ENCODE results near the gene NAP1L4. TPM values are rescaled to one million over a fixed set of nuclear protein-coding genes. Genes with fewer than 3 reads are reported as not detected.

NAP1L4 gene
- total and polyA plus RNA-seq, 4 donors: 56.3 to 191 (median 77.3) TPM

DNA sequence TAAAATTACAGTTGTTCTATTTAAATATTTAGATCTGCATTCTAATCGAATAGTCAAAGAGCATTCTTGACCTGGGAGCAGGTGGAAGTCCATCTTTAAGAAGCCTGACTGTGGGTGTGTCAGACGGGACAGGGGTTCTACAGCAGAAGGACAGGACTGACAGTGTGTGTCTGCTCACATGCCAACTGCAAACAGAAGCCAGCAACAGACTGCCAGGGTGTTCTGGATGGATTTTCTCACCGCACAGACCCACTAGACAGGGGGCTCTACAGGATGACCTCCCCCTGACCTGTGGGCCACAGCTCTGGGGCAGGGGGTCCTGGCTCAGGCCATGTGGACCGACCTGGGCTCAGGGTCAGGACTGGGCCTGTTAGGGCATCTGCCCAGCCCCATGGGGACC, 22.8 kb upstream of the NAP1L4 start:
- WGBS, 2 donors: 85 to 92% methylated on average over 4 of the region's 4 CpGs
- no peak overlapping the region for H3K4me3 ChIP-seq
- no peaks in the 10 kb centered on the region for H3K27me3 ChIP-seq (ENCODE audit: control insufficient read depth in 3 of 3, insufficient read depth in 3 of 3, low read length in 2 of 3)
- H3K9me3 ChIP-seq (ENCODE audit: control insufficient read depth in 4 of 4, insufficient read depth in 3 of 4, low read length in 3 of 4): no peaks in the 10 kb centered on the region
- ATAC-seq (ENCODE audit: insufficient read depth, low FRiP score): no peak
- peaks cover 19 to 78% (median 32%) of the 10 kb centered on the region in 4 donors for H3K36me3 ChIP-seq (ENCODE audit: control insufficient read depth in 4 of 4, insufficient read depth in 4 of 4, low read length in 4 of 4)
- DNase-seq: no peak
- H3K27ac ChIP-seq (ENCODE audit: low read depth in 1 of 2, low read length in 1 of 2): no peak overlapping the region
- no peaks in the 10 kb centered on the region for H3K4me1 ChIP-seq (ENCODE audit: control insufficient read depth in 5 of 5, insufficient read depth in 5 of 5, low read length in 5 of 5)
- TF ChIP-seq, protein P1, sequence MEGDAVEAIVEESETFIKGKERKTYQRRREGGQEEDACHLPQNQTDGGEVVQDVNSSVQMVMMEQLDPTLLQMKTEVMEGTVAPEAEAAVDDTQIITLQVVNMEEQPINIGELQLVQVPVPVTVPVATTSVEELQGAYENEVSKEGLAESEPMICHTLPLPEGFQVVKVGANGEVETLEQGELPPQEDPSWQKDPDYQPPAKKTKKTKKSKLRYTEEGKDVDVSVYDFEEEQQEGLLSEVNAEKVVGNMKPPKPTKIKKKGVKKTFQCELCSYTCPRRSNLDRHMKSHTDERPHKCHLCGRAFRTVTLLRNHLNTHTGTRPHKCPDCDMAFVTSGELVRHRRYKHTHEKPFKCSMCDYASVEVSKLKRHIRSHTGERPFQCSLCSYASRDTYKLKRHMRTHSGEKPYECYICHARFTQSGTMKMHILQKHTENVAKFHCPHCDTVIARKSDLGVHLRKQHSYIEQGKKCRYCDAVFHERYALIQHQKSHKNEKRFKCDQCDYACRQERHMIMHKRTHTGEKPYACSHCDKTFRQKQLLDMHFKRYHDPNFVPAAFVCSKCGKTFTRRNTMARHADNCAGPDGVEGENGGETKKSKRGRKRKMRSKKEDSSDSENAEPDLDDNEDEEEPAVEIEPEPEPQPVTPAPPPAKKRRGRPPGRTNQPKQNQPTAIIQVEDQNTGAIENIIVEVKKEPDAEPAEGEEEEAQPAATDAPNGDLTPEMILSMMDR (IDR thresholded peaks at IDR 0.05; ENCODE audit: control extremely low read depth, extremely low read depth): no peak
- H3K9ac ChIP-seq (ENCODE audit: insufficient read depth in 1 of 2, low read length in 2 of 2): no peak overlapping the region

DNA sequence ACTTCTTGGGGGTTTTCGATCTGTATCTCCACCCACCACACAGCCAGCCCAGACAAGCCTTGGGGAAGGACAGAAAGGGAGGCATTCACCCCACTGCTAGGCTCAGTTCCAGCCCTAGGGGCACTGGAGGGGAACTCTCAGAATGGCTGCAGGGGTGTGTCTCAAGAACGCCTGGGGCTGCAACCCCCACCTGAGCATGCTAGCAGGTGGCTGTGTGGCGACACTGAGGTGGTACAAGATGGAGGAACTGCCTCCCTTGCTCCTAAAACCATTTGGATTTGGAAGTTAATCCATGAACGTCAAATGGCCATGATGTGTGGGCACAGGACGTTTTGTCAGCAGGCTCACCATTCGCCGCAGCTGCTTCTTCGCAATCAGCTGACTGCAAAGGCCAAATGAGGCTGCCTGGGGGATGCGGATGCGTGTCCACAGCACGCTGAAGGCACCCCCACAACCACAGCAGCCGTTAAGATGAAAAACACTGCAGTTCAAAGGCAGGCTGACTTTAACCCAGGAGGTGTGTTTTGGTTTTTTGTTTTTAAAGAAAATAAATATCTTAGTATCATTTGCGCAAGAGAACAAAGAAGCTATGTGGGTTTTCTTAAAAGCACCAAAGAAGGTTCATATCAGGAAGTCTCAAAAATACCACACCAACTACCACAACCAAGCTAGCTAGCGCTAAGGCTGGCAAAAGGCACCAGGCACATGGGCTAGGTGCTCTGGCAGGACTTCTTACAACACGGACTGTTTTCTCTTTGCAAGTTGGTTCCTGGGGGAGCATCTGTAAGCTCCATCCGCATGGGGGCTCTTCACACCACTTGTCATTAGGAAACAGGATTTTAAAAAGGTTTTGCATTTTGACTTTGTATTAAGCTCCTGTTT, 22.2 kb upstream of the NAP1L4 start:
- no peak overlapping the region for H3K27ac ChIP-seq (ENCODE audit: low read depth in 1 of 2, low read length in 1 of 2)
- no peaks in the 10 kb centered on the region for H3K27me3 ChIP-seq (ENCODE audit: control insufficient read depth in 3 of 3, insufficient read depth in 3 of 3, low read length in 2 of 3)
- no peaks in the 10 kb centered on the region for H3K4me1 ChIP-seq (ENCODE audit: control insufficient read depth in 5 of 5, insufficient read depth in 5 of 5, low read length in 5 of 5)
- no peak overlapping the region for H3K9ac ChIP-seq (ENCODE audit: insufficient read depth in 1 of 2, low read length in 2 of 2)
- DNase-seq (no peak), ATAC-seq (ENCODE audit: insufficient read depth, low FRiP score) (no peak)
- H3K36me3 ChIP-seq (ENCODE audit: control insufficient read depth in 4 of 4, insufficient read depth in 4 of 4, low read length in 4 of 4): peaks cover 17 to 80% (median 32%) of the 10 kb centered on the region in 4 donors
- TF ChIP-seq, protein P1 (IDR thresholded peaks at IDR 0.05; ENCODE audit: control extremely low read depth, extremely low read depth): no peak
- no peak overlapping the region for H3K4me3 ChIP-seq
- H3K9me3 ChIP-seq (ENCODE audit: control insufficient read depth in 4 of 4, insufficient read depth in 3 of 4, low read length in 3 of 4): no peaks in the 10 kb centered on the region
- 83 to 90% methylated on average over 16 of the region's 16 CpGs for WGBS, 2 donors

DNA sequence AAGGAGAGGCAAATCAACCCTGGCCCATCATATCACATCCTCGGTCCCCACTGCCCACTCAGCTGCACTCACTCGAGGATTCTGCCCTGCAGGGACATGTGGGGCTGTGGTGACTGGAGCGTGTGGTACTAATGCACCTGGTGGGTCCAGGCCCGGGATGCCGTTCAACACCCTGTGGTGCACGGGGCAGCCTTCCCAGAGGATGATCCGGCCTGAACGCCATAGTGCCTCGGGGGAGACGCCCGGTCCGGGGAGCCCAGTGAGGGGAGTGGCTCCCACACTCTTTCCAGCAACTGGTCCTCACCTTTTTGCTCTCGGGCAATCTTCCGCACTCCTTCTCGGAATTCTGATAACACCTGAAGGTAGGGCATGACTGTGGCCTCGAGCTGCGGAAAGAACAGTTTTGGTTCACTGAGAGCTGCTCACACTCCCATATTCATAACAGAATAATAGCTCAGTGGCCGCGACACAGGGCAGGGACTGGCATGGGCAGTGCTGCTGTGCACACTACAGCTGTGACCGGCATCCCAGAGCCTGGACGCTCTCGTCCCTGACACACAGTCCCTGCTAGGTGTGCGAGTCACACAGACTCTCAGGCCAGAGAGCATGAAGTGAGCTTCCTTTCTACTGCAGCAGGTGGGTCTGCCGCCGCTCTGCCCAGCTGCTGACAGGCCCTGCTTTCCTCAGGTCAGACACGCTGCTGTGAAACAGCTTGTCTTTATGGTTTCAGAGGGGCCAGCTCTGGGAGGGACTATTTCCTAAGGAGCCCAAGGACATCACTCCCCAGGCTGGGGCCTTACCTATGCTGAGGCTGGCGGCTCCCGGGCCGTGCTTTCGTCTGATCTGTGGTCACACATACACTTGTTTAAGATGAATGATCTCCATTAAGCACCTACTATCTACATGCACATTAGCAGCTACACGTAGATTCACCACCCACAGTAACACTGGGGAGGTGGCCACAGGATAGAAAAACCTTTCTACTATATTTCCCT, 20.1 kb upstream of the NAP1L4 start:
- WGBS, 2 donors: 94% methylated on average over 31 of the region's 31 CpGs
- TF ChIP-seq, protein P1 (IDR thresholded peaks at IDR 0.05; ENCODE audit: control extremely low read depth, extremely low read depth): no peak
- ATAC-seq (ENCODE audit: insufficient read depth, low FRiP score): no peak
- no peak overlapping the region for H3K27ac ChIP-seq (ENCODE audit: low read depth in 1 of 2, low read length in 1 of 2)
- no peaks in the 10 kb centered on the region for H3K9me3 ChIP-seq (ENCODE audit: control insufficient read depth in 4 of 4, insufficient read depth in 3 of 4, low read length in 3 of 4)
- DNase-seq: no peak
- no peaks in the 10 kb centered on the region for H3K4me1 ChIP-seq (ENCODE audit: control insufficient read depth in 5 of 5, insufficient read depth in 5 of 5, low read length in 5 of 5)
- H3K9ac ChIP-seq (ENCODE audit: insufficient read depth in 1 of 2, low read length in 2 of 2): no peak overlapping the region
- no peak overlapping the region for H3K4me3 ChIP-seq
- peaks cover 10 to 78% (median 26%) of the 10 kb centered on the region in 4 donors for H3K36me3 ChIP-seq (ENCODE audit: control insufficient read depth in 4 of 4, insufficient read depth in 4 of 4, low read length in 4 of 4)
- H3K27me3 ChIP-seq (ENCODE audit: control insufficient read depth in 3 of 3, insufficient read depth in 3 of 3, low read length in 2 of 3): no peaks in the 10 kb centered on the region
